ENCODE results near the gene DUOX1. TPM values are rescaled to one million over a fixed set of nuclear protein-coding genes. Genes with fewer than 3 reads are reported as not detected.

DUOX1 gene
- total and polyA plus RNA-seq, 7 donors, result under 0.01 to 1.7 (median 0.79) TPM; not detected in 3

GRCh38 chr15:45123397-45123796, 6.4 kb upstream of the DUOX1 start:
- H3K9me3 ChIP-seq, result no peaks in the 10 kb centered on the region
- no peak overlapping the region for H3K4me3 ChIP-seq
- no peak overlapping the region for H3K27ac ChIP-seq
- no peak for DNase-seq
- intact Hi-C loops (cut with DNase I), result no loop called here
- H3K36me3 ChIP-seq, result no peaks in the 10 kb centered on the region
- H3K4me1 ChIP-seq, result no peaks in the 10 kb centered on the region
- TF ChIP-seq POLR2AphosphoS5 (IDR thresholded peaks at IDR 0.05) (no peak), POLR2A (IDR thresholded peaks at IDR 0.05) (no peak), EP300 (IDR thresholded peaks at IDR 0.05) (no peak)
- TF ChIP-seq, protein P1, sequence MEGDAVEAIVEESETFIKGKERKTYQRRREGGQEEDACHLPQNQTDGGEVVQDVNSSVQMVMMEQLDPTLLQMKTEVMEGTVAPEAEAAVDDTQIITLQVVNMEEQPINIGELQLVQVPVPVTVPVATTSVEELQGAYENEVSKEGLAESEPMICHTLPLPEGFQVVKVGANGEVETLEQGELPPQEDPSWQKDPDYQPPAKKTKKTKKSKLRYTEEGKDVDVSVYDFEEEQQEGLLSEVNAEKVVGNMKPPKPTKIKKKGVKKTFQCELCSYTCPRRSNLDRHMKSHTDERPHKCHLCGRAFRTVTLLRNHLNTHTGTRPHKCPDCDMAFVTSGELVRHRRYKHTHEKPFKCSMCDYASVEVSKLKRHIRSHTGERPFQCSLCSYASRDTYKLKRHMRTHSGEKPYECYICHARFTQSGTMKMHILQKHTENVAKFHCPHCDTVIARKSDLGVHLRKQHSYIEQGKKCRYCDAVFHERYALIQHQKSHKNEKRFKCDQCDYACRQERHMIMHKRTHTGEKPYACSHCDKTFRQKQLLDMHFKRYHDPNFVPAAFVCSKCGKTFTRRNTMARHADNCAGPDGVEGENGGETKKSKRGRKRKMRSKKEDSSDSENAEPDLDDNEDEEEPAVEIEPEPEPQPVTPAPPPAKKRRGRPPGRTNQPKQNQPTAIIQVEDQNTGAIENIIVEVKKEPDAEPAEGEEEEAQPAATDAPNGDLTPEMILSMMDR (IDR thresholded peaks at IDR 0.05), result no peak
- H3K27me3 ChIP-seq, result peaks cover 5 to 72% (median 17%) of the 10 kb centered on the region in 3 donors

DNA sequence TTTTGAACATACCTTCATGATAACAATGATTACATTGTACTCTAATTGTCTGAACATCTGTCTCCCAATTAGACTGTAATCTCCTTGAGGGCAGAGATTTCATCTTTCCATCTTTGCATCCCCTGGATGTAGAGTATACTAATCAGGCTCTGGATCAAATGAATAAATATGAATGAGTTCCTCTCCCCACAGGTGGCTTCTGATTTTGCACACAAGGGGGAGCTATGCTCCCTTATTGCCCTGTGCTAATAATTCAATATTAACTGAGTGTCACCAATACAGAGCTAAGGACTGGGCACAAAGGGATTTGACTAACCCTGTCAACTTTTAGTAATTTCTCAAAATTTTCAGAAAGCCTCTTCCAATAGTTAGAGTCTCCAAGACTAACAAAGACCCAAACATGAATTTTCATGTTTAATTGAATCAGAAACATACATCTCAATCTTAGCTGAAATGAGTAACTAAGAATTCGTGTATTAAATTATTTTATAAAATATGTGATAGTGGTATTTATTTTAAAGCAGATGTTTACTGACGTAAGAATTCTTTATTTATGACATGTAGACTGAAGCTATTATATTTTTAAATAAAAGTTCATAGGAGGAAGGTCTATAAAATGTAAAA, 3.1 kb upstream of the DUOX1 start:
- no peak for DNase-seq
- Histone ChIP-seq H3K4me1 (peaks cover 0 to 16% (median 13%) of the 10 kb centered on the region in 4 donors), H3K9me3 (no peaks in the 10 kb centered on the region), H3K36me3 (no peaks in the 10 kb centered on the region), H3K27me3 (peaks cover 20 to 70% (median 32%) of the 10 kb centered on the region in 3 donors), H3K4me3 (no peak overlapping the region), H3K27ac (no peak overlapping the region)
- TF ChIP-seq, protein P1 (IDR thresholded peaks at IDR 0.05), result peak in 1 of 4 experiments; percentile 38
- TF ChIP-seq EP300 (IDR thresholded peaks at IDR 0.05), result no peak
- WGBS, 2 donors, result 49 to 53% methylated on average over 2 of the region's 2 CpGs
- intact Hi-C loops (cut with DNase I), result no loop called here

DNA sequence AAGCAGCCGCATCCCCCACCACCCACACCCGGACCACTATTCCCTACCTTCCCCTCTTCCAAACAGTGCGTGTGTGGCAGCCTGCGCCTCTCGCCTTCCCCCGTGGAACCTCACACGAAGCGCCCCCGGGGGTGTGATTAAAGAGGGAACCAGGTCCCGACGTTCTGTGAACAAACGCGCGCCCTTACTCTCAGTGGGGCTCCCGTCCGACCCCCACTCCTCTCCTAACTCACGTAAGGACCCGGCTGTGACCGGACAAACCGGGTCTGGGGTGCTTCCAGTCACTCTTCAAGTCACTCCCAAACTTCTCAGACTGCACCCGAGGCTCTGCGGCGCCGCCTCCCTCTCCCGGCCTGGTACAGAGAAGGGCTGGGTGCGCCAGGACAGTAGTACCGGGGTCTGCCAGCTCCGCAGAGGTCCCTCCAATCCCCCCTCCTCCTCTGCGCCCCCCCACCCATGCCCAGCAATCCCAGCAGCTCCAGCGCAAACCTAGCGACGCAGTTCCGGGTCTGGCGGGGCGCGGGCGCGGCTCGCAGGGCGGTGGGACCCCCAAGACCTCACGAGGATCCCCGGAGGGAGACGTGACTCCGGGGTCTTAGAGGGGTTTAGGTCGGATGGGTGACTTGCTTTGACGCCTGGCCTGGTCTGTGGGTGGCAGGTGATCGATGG, 689 bp upstream of the DUOX1 start:
- WGBS, 2 donors, result 5 to 6% methylated on average over 47 of the region's 47 CpGs
- Histone ChIP-seq H3K4me1 (peaks cover 0 to 16% (median 13%) of the 10 kb centered on the region in 4 donors), H3K27ac (no peak overlapping the region), H3K4me3 (peak overlapping the region in 3 of 4 donors; percentile 24 to 36 (median 32)), H3K9me3 (no peaks in the 10 kb centered on the region), H3K27me3 (peaks cover 20 to 76% (median 36%) of the 10 kb centered on the region in 3 donors), H3K36me3 (no peaks in the 10 kb centered on the region)
- intact Hi-C loops (cut with DNase I), result no loop called here
- TF ChIP-seq, protein P1 (IDR thresholded peaks at IDR 0.05), result no peak
- TF ChIP-seq POLR2A (IDR thresholded peaks at IDR 0.05) (no peak), EP300 (IDR thresholded peaks at IDR 0.05) (no peak), POLR2AphosphoS5 (IDR thresholded peaks at IDR 0.05) (no peak)
- no peak for DNase-seq

DNA sequence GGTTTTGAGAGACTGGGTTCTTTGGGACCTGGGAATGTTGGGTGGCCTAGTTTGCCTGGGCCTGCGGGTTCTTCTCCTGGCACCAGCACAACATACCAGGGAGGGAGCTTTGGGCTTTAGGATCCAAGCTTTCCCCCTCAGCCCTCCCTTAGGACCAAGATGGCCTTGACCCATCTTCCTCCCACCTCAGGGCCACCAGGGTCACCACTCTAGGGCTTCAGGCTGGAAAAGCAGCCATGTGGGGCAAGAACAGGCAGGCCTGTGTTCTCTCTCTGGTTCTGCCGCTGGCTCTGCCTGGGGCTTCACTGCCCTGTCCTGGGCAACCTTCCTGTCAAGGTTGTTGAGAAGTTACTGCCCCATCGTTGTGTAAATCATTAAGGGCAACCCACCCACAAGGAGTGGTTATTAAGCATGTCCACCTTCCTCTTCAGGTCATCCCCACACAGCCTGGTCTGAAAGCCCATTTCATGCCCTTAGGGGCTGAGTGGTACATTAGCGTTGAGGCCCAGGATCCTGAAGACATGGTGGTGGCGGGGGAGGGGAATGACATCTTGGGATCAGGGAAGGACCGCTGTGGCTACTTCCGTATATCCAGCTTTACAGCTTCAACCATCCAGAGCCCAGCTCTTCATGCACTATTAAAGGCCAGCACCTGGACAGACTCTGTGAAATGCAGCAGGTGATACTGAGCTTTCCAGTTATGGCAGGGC, 652 bp downstream of the DUOX1 start:
- no peak for TF ChIP-seq POLR2AphosphoS5 (IDR thresholded peaks at IDR 0.05)
- TF ChIP-seq, protein P1 (IDR thresholded peaks at IDR 0.05), result no peak
- no peak for TF ChIP-seq EP300 (IDR thresholded peaks at IDR 0.05)
- no peak for TF ChIP-seq POLR2A (IDR thresholded peaks at IDR 0.05)
- peaks cover 29 to 77% (median 50%) of the 10 kb centered on the region in 3 donors for H3K27me3 ChIP-seq
- peaks cover 0 to 24% (median 19%) of the 10 kb centered on the region in 4 donors for H3K4me1 ChIP-seq
- intact Hi-C loops (cut with DNase I), result no loop called here
- no peaks in the 10 kb centered on the region for H3K9me3 ChIP-seq
- no peaks in the 10 kb centered on the region for H3K36me3 ChIP-seq
- no peak for DNase-seq
- peak overlapping the region in 1 of 4 donors; percentile 36 for H3K4me3 ChIP-seq
- WGBS, 2 donors, result 89 to 90% methylated on average over 7 of the region's 7 CpGs
- no peak overlapping the region for H3K27ac ChIP-seq

Measured in sigmoid colon (tissue), 7 donors.